HG02763 (cell line): Measurements from ENCODE around the gene ANKRD45.
"Not testable (repeated sequence)": the region's sequence is repeated elsewhere in the genome, so short reads cannot be mapped to it uniquely, and the experiment has no call there.

ENCODE experiments used
- ATAC-seq: cut with Tn5 transposase; IDR thresholded peaks from one replicate; pipeline ENCODE4 v1.9.1; 2021; ENCODE audit warnings: mild to moderate bottlenecking, moderate library complexity; ENCODE audit not compliant: unreplicated experiment

The ANKRD45 gene

GRCh38 chr1:173573596-173573995 is 96.1 kb downstream of the ANKRD45 start:
- ATAC-seq: no peak

GRCh38 chr1:173572201-173572873 is 97.3 kb downstream of the ANKRD45 start:
- no peak for ATAC-seq

DNA sequence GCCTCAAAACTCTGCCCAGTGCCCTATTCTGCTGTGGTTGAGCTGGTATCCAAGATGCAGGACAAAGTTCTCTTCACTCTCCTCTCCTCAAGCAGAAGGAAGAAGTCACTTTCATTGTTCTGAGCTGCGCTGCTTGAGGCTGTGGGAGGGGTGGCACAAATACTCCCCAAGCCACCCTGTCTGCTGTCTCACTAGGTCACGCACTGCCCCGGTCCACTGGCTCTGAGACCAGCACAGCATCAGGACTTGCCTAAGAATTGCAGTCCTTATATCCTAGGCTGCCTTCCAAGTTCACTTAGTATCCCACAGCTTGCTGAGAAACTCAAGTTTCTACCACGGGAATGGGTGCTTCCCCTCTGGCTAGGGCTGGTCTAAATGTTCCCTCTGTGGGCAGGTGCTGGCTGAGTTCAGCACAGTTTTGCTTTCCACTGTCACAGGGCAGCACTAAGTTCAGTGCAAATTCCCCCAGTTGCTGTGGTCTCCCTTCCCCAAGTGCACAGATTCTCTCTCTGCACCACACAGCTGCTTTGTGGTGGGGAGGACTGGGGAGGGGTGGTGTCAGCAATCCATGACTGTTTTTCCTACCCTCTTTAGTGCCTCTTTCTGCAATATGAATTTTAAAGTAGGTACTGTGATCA is 99.2 kb downstream of the ANKRD45 start:
- ATAC-seq: peak; percentile 48

DNA sequence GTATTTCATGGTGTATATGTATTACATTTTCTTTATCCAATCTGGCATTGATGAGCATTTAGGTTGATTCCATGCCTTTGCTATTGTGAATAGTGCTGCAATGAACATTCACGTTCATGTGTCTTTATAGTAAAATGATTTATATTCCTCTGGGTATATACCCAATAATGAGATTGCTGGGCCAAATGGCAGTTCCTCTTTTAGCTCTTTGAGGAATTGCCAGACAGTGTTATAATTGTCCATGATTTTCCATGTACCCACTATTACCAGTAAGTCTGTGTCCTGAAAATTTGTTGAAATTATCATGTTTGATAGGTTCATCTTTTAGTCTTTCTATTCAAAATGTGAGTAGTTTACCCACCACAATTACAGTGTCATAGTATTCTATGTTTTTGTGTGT is 101.2 kb downstream of the ANKRD45 start:
- ATAC-seq: no peak

GRCh38 chr1:173563846-173564245 is 105.8 kb downstream of the ANKRD45 start:
- ATAC-seq: not testable (repeated sequence)

GRCh38 chr1:173562813-173563212 is 106.8 kb downstream of the ANKRD45 start:
- ATAC-seq: no peak

DNA sequence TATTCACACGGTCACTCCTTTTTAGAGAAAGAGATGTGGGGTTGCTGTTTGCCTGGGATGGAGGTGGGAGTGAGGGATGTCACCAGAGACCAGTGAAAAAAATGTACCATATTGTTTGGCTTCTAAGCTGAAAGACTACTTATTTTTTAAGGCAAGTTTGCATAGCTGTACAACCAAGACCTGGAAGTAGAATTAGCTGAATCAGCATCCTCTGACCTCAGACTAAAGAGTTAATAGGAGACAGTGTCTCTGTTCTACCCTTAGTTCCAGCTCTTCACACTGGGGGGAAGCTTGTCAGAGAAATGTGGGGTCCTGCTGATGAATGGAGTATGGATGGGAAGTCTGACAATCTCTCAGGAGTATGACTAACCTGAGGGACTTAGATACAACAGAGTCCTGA is 108.4 kb downstream of the ANKRD45 start:
- no peak for ATAC-seq

DNA sequence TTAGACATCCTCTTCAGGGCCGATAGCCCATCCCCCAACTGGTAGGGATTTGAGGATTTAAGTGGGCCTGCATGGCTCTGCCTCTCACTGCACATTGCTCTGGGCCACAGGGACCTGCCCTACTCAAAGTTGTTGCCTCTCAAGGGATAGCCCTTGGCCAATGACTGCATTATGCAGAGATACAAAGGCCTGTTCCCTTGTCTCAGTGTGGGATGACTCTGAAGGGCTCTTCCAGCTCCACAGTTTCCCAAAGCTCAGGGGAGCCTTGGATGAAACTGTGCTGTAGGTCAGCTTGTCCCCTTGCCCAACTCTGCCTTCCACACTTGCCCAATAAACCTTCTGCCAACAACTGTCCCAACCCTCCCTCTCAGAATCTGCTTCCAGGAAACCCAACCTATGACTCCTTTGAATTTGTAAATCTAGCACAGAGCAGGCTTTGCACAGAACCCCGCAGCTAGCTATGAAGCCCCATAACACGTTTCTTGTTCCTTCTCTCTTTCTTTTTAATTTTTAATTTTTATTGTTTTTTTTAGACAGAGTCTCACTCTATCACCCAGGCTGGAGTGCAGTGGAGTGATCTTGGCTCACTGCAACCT is 109.3 kb downstream of the ANKRD45 start:
- no peak for ATAC-seq
